A549 treated with Mapracorat at 1 μM for 4 hours (cell line): ENCODE results near the gene S100A10. TPM values are rescaled to one million over a fixed set of nuclear protein-coding genes. Genes with fewer than 3 reads are reported as not detected.

ENCODE experiments used
- total RNA-seq: library from RNA; stranded (reverse); fragments of 200-300 nt; extraction: Qiagen RNA extraction; gene quantifications from 5 replicates; pipeline ENCODE4 v1.2.3, GENCODE V29; 2022

S100A10 gene
- 2,101 to 2,395 TPM (median 2,281 TPM) in 5 replicates for total RNA-seq

GRCh38 chr1:151993734-151994496 lies at the start of gene S100A10:
Gene S100A10, minus strand, starts transcription at chr1:151993859. Its CDS starts 7,629 bp downstream, at chr1:151986230.

DNA sequence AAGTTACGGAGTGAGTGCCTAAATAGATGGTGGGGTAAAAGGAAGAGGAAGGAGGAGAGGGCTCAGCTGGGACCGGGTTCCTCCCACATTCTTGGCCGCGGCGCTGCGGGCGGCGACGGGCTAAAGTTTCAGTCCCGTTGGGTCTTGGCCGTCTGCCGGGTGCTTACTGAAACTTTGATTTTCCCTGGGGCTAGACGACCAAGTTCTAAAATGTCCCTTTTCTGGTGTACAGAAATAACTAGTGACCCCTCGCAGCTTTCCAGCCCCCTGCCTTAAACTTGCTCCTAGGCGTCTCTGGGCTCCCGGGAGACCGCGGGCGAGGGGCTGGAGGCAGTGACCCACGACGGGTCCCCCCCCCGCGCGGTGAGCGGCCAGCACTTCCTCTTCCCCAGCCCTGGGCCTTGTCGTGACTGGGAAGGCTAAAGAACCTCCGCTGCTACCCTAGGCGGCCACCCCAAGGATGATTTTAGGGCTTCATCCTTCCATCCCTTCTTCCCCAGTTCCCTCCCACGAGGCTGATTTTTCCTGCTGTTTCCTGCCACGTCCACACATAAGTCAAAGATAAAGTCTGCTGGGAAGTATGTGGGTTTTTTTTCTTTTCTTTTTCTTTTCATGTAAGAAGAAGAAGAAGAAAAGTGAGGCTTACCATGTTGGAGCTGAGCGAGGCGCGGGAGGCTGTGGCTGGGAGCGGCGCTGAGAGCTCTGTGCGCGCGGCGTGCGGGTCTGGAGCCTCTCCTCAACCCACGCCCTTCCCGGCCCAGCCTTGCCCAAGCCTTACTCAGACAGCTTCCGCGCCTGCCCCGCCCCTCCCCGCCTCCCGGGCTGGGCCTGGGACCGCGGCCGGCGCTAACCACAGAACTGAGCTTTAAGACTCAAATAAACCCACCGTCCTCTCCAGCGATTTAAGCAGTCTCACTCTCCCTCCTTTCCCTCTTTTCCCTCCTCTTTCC lies 42.9 kb upstream of the S100A10 start, which contains the start of gene S100A11:
S100A11 (minus strand) TSS at position 738 of the 950 bp plus-strand sequence; CDS start at position 649, 89 bp downstream.

Other genes starting within 250 kb of the S100A10 start
- 73.9 to 90.5 TPM (median 84.1 TPM) in 5 replicates for gene MRPL9, start 230.4 kb downstream of the S100A10 start, total RNA-seq
- 5.0 to 5.4 TPM (median 5.1 TPM) in 5 replicates for gene TDRKH, start 203.4 kb downstream of the S100A10 start, total RNA-seq
- gene LINGO4, start 188.4 kb downstream of the S100A10 start, total RNA-seq = not detected in 5 replicates
- gene RORC, start 162.1 kb downstream of the S100A10 start, total RNA-seq = 0.04 to 0.05 TPM in 2 of 5 replicates, not detected in the others
- not detected in 5 replicates for gene C2CD4D, start 154.0 kb downstream of the S100A10 start, total RNA-seq
- not detected in 5 replicates for gene THEM5, start 140.1 kb downstream of the S100A10 start, total RNA-seq
- 13.0 to 14.1 TPM (median 13.9 TPM) in 5 replicates for gene THEM4, start 84.3 kb downstream of the S100A10 start, total RNA-seq
- 1,798 to 1,960 TPM (median 1,929 TPM) in 5 replicates for gene S100A11, start 43.1 kb upstream of the S100A10 start, total RNA-seq
- gene TCHHL1, start 95.2 kb upstream of the S100A10 start, total RNA-seq = not detected in 5 replicates
- gene TCHH, start 121.6 kb upstream of the S100A10 start, total RNA-seq = 0.27 to 0.31 TPM (median 0.28 TPM) in 5 replicates
- gene RPTN, start 165.4 kb upstream of the S100A10 start, total RNA-seq = not detected in 5 replicates
- not detected in 5 replicates for gene HRNR, start 230.3 kb upstream of the S100A10 start, total RNA-seq